Neural progenitor cell (in vitro differentiated cells): ENCODE results near the gene ATXN7L1. TPM values are rescaled to one million over a fixed set of nuclear protein-coding genes. Genes with fewer than 3 reads are reported as not detected.
A peak's percentile ranks its signal among the peaks of the same experiment; 100 is the strongest.

Experiments used
- DNase-seq: peaks from one replicate; pipeline ENCODE4 v3.0.0-alpha.2; 2016; ENCODE audit warnings: low spot score
- H2AFZ ChIP-seq: fragments of 200-600 bp; sonication (generic); replicated peaks from 2 replicates; pipeline ENCODE4 v1.6.1; 2016; ENCODE audit warnings: antibody characterized with exemption
- H3F3A ChIP-seq: fragments of 200-600 bp; sonication (generic); 2 replicates; pipeline ENCODE4 v1.6.1; 2016; ENCODE audit warnings: antibody characterized with exemption, low read depth
- H3K27ac ChIP-seq: fragments of 200-600 bp; sonication (generic); 2 replicates; pipeline ENCODE4 v1.5.1; 2016; ENCODE audit warnings: mild to moderate bottlenecking
- H3K27me3 ChIP-seq: fragments of 200-600 bp; sonication (generic); 2 replicates; pipeline ENCODE4 v1.6.1; 2016; ENCODE audit warnings: mild to moderate bottlenecking, moderate library complexity
- H3K36me3 ChIP-seq: fragments of 200-600 bp; sonication (generic); 2 replicates; pipeline ENCODE4 v1.5.1; 2016
- H3K4me1 ChIP-seq: fragments of 200-600 bp; sonication (generic); 2 replicates; pipeline ENCODE4 v1.6.1; 2016; ENCODE audit warnings: mixed run types
- H3K4me2 ChIP-seq: fragments of 200-600 bp; sonication (generic); 2 replicates; pipeline ENCODE4 v1.6.1; 2016
- H3K4me3 ChIP-seq: fragments of 200-600 bp; sonication (generic); 2 replicates; pipeline ENCODE4 v1.5.1; 2016
- H3K79me2 ChIP-seq: fragments of 200-600 bp; sonication (generic); 2 replicates; pipeline ENCODE4 v1.6.1; 2016; ENCODE audit warnings: low read depth
- H3K9ac ChIP-seq: fragments of 200-600 bp; sonication (generic); 2 replicates; pipeline ENCODE4 v1.6.1; 2016
- H3K9me3 ChIP-seq: fragments of 200-600 bp; sonication (generic); 2 replicates; pipeline ENCODE4 v1.5.1; 2016; ENCODE audit warnings: low read depth
- H4K20me1 ChIP-seq: fragments of 200-600 bp; sonication (generic); 2 replicates; pipeline ENCODE4 v1.6.1; 2016; ENCODE audit warnings: low read depth
- H3K27ac Mint-ChIP-seq: 3 replicates; pipeline ENCODE4 v1.8.0; 2021; ENCODE audit warnings: mixed read lengths
- H3K27me3 Mint-ChIP-seq: 2 replicates; pipeline ENCODE4 v1.8.0; 2022; ENCODE audit warnings: low read depth, mild to moderate bottlenecking, inconsistent platforms, moderate library complexity, mixed read lengths; ENCODE audit not compliant: insufficient read depth
- H3K36me3 Mint-ChIP-seq: 3 replicates; pipeline ENCODE4 v1.8.0; 2021; ENCODE audit warnings: mixed read lengths
- H3K4me1 Mint-ChIP-seq: 3 replicates; pipeline ENCODE4 v1.8.0; 2021; ENCODE audit warnings: mixed read lengths
- H3K4me3 Mint-ChIP-seq: 3 replicates; pipeline ENCODE4 v1.8.0; 2021; ENCODE audit warnings: mild to moderate bottlenecking, moderate library complexity, mixed read lengths
- H3K9me3 Mint-ChIP-seq: 3 replicates; pipeline ENCODE4 v1.8.0; 2020; ENCODE audit warnings: mixed read lengths
- CTCF ChIP-seq: fragments of 200-600 bp; sonication (generic); IDR thresholded peaks from 2 replicates; pipeline ENCODE4 v1.5.1; 2017; ENCODE audit warnings: antibody characterized with exemption, mild to moderate bottlenecking
- EZH2 ChIP-seq: fragments of 200-600 bp; sonication (generic); IDR thresholded peaks from 2 replicates; pipeline ENCODE4 v1.6.1; 2017; ENCODE audit warnings: antibody characterized with exemption, mild to moderate bottlenecking, moderate library complexity
- EZH2phosphoT487 ChIP-seq: fragments of 200-600 bp; sonication (generic); IDR thresholded peaks from 2 replicates; pipeline ENCODE4 v1.6.1; 2017; ENCODE audit warnings: antibody characterized with exemption
- total RNA-seq: library from RNA; depleted of rRNA; stranded (reverse); fragments of >200 nt; gene quantifications from 2 replicates; pipeline ENCODE4 v1.2.3, GENCODE V29; 2015; ENCODE audit warnings: low replicate concordance

The ATXN7L1 gene
- total RNA-seq, 1 donor from 2014 or later = 5.9 TPM

DNA sequence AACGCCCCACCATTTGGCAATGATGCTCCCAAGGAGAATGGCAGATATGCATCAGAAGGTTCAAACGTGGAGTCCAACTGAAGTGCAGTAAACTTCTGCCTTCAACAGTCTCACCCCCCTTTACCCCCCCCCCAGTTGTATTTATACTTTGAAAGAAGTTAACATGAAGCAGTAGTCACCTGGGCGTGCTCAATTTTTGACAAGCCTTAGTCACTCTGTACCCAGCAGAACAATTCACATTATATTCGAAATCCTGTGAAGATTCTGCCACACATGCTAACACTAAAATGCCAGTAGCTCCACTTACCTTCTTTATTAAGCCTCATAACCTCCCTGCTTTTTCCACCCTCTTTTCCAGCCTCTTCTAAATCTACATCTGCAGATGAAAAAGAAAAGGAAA lies 894 bp downstream of the ATXN7L1 start:
- Mint-ChIP-seq H3K4me3 (peak overlapping the region; percentile 98), H3K27me3 (peaks cover 5% of the 10 kb centered on the region), H3K4me1 (peaks cover 31% of the 10 kb centered on the region), H3K36me3 (peaks cover 18% of the 10 kb centered on the region), H3K9me3 (no peaks in the 10 kb centered on the region), H3K27ac (no peak overlapping the region)
- peaks cover 4% of the 10 kb centered on the region for H4K20me1 ChIP-seq
- H2AFZ ChIP-seq = peak overlapping the region; percentile 89
- peaks cover 14% of the 10 kb centered on the region for H3F3A ChIP-seq
- no peak overlapping the region for H3K27ac ChIP-seq
- peak overlapping the region; percentile 95 for H3K9ac ChIP-seq
- no peaks in the 10 kb centered on the region for H3K36me3 ChIP-seq
- H3K79me2 ChIP-seq = peaks cover 21% of the 10 kb centered on the region
- H3K27me3 ChIP-seq = peaks cover 25% of the 10 kb centered on the region
- no peaks in the 10 kb centered on the region for H3K9me3 ChIP-seq
- peak overlapping the region; percentile 94 for H3K4me3 ChIP-seq
- H3K4me1 ChIP-seq = peaks cover 20% of the 10 kb centered on the region
- DNase-seq = no peak
- peak overlapping the region; percentile 97 for H3K4me2 ChIP-seq
- no peak for TF ChIP-seq EZH2phosphoT487
- no peak for TF ChIP-seq EZH2
- no peak for TF ChIP-seq CTCF

DNA sequence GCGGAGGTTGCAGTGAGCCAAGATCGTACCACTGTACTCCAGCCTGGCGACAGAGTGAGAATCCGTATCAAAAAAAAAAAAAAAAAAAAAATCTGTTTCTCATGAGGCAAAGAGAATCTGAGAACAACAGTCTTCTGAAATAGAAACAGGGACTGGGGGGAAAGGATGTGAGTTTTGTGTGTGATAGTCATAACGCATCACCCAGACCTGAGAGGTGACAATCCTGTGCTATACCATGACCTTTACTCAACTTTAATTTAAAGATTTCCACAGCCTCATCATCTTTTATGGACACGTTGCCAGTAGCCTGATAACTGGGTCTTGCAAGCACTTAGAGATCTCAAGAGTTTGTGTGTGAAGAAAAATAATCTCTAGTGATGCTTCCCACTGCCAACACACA lies 2.3 kb downstream of the ATXN7L1 start:
- Histone ChIP-seq H3K79me2 (peaks cover 21% of the 10 kb centered on the region), H3K4me1 (peaks cover 14% of the 10 kb centered on the region), H3K27me3 (peaks cover 24% of the 10 kb centered on the region)

DNA sequence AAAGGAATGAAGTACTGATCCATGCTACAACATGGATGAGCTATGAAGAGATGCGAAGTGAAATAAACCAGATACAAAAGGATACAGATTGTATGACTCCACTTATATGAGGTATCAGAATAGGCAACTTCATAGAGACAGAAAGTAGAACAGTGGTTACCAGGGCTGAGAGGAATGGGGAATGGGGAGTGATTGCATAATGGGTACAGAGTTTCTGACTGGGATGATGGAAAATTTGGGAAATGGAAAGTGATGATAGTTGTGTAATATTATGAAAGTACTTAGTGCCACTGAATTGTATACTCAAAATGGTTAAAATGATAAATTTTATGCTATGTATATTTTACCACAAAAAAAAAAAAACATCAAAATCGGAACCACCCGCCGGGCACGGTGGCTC lies 3.9 kb downstream of the ATXN7L1 start:
- no peak overlapping the region for H3K4me2 ChIP-seq
- H3K9ac ChIP-seq = no peak overlapping the region
- H3K27me3 ChIP-seq = peaks cover 8% of the 10 kb centered on the region
- Mint-ChIP-seq H3K4me3 (no peak overlapping the region), H3K27me3 (no peaks in the 10 kb centered on the region), H3K9me3 (no peaks in the 10 kb centered on the region), H3K36me3 (peaks cover 24% of the 10 kb centered on the region), H3K27ac (no peak overlapping the region), H3K4me1 (peaks cover 13% of the 10 kb centered on the region)
- no peak for TF ChIP-seq EZH2
- H3K27ac ChIP-seq = no peak overlapping the region
- H3K4me3 ChIP-seq = no peak overlapping the region
- no peaks in the 10 kb centered on the region for H3K36me3 ChIP-seq
- no peak for DNase-seq
- no peaks in the 10 kb centered on the region for H3K9me3 ChIP-seq
- peaks cover 21% of the 10 kb centered on the region for H3K79me2 ChIP-seq
- H4K20me1 ChIP-seq = no peaks in the 10 kb centered on the region
- peaks cover 4% of the 10 kb centered on the region for H3K4me1 ChIP-seq
- peaks cover 6% of the 10 kb centered on the region for H3F3A ChIP-seq
- H2AFZ ChIP-seq = no peak overlapping the region

More for the DNA sequence above, 2.3 kb downstream of the ATXN7L1 start:
- H4K20me1 ChIP-seq = peaks cover 4% of the 10 kb centered on the region
- Mint-ChIP-seq H3K4me3 (no peak overlapping the region), H3K27me3 (peaks cover 5% of the 10 kb centered on the region), H3K27ac (no peak overlapping the region), H3K4me1 (peaks cover 29% of the 10 kb centered on the region), H3K36me3 (peaks cover 22% of the 10 kb centered on the region), H3K9me3 (no peaks in the 10 kb centered on the region)
- no peak overlapping the region for H2AFZ ChIP-seq
- peaks cover 14% of the 10 kb centered on the region for H3F3A ChIP-seq
- no peak overlapping the region for H3K4me3 ChIP-seq
- no peaks in the 10 kb centered on the region for H3K9me3 ChIP-seq
- no peak overlapping the region for H3K9ac ChIP-seq
- no peak for DNase-seq
- no peak overlapping the region for H3K27ac ChIP-seq
- H3K4me2 ChIP-seq = no peak overlapping the region
- no peak for TF ChIP-seq EZH2phosphoT487
- no peak for TF ChIP-seq CTCF
- no peak for TF ChIP-seq EZH2
- no peaks in the 10 kb centered on the region for H3K36me3 ChIP-seq

DNA sequence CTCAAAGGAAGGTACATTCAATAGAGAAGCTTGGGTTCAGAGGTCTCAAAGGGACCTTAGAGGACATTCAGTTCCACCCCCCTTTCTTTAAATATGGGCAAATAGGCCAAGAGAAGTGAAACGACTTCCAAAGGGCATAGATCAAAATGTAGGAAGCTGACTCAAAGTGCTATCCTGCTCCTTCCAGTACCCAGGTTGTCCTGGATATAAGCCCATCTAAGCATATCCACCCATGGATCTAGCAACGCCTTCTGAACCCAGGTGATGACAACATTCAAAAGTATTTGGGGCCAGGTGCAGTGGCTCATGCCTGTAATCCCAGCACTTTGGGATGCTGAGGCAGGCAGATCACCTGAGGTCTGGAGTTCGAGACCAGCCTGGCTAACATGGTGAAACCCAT lies 5.3 kb downstream of the ATXN7L1 start:
- H3K79me2 ChIP-seq = peaks cover 21% of the 10 kb centered on the region
- H3K27ac ChIP-seq = no peak overlapping the region
- H3K4me2 ChIP-seq = no peak overlapping the region
- Mint-ChIP-seq H3K4me1 (peaks cover 14% of the 10 kb centered on the region), H3K36me3 (peaks cover 26% of the 10 kb centered on the region), H3K9me3 (no peaks in the 10 kb centered on the region), H3K27me3 (no peaks in the 10 kb centered on the region), H3K27ac (no peak overlapping the region), H3K4me3 (no peak overlapping the region)
- no peak for DNase-seq
- H3K4me3 ChIP-seq = no peak overlapping the region
- no peaks in the 10 kb centered on the region for H3F3A ChIP-seq
- peaks cover 3% of the 10 kb centered on the region for H3K4me1 ChIP-seq
- H3K27me3 ChIP-seq = no peaks in the 10 kb centered on the region
- no peak overlapping the region for H3K9ac ChIP-seq
- no peak for TF ChIP-seq EZH2
- TF ChIP-seq CTCF = no peak
- no peak for TF ChIP-seq EZH2phosphoT487
- H4K20me1 ChIP-seq = no peaks in the 10 kb centered on the region
- H3K36me3 ChIP-seq = no peaks in the 10 kb centered on the region
- no peak overlapping the region for H2AFZ ChIP-seq
- H3K9me3 ChIP-seq = no peaks in the 10 kb centered on the region
